K562 (cell line): ENCODE data around the gene GPRIN2.
"Not testable (repeated sequence)": the region's sequence is repeated elsewhere in the genome, so short reads cannot be mapped to it uniquely, and the experiment has no call there.

Source experiments
- EGR1 ChIP-seq: fragments of 450-650 bp; conservative IDR thresholded peaks from 2 replicates; pipeline ENCODE4 v1.6.1; 2017; ENCODE audit warnings: mild to moderate bottlenecking
- ETV6 ChIP-seq, 3 experiments: fragments of 150-350 bp in 1 of 3; sonication (generic) in 1 of 3; formaldehyde crosslinking in 1 of 3; IDR thresholded peaks; 2 replicates each; pipeline versions ENCODE4 v1.6.1 to v1.8.0; 2014 to 2022; ENCODE audit warnings: borderline replicate concordance in 2 of 3, low read depth in 2 of 3, antibody characterized with exemption in 1 of 3, low read length in 1 of 3, mild to moderate bottlenecking in 1 of 3, missing genetic modification reagents in 1 of 3
- MYC ChIP-seq, 2 experiments: fragments of 250-450 bp in 1 of 2; sonication (Bioruptor Pico) in 1 of 2; IDR thresholded peaks; 2 replicates each; pipeline versions ENCODE4 v1.5.1 to v1.6.1; 2012 to 2021; ENCODE audit warnings: low read depth in 2 of 2, borderline replicate concordance in 1 of 2, improper control_type of control experiment in 1 of 2, low read length in 1 of 2, mild to moderate bottlenecking in 1 of 2, moderate library complexity in 1 of 2
- NR3C1 ChIP-seq: sonication (generic); formaldehyde crosslinking; IDR thresholded peaks from 2 replicates; pipeline ENCODE4 v1.8.1; 2022; ENCODE audit warnings: missing genetic modification reagents
- PHF20 ChIP-seq: fragments of 450-650 bp; IDR thresholded peaks from 2 replicates; pipeline ENCODE4 v1.6.1; 2018; ENCODE audit not compliant: partially characterized antibody
- RNF2 ChIP-seq: sonication (generic); IDR thresholded peaks from 2 replicates; pipeline ENCODE4 v1.6.1; 2016
- SAFB2 ChIP-seq: fragments of 200-400 bp; formaldehyde crosslinking; IDR thresholded peaks from 2 replicates; pipeline ENCODE4 v1.6.1; 2018; ENCODE audit warnings: borderline replicate concordance, low read length, low read depth, moderate library complexity; ENCODE audit not compliant: severe bottlenecking
- SP2 ChIP-seq: IDR thresholded peaks from 2 replicates; pipeline ENCODE4 v1.6.1; 2011; ENCODE audit warnings: mild to moderate bottlenecking, low read depth, low read length, moderate library complexity; ENCODE audit not compliant: poor library complexity, severe bottlenecking; ENCODE audit errors: extremely low read depth
- TCF3 ChIP-seq: sonication (generic); formaldehyde crosslinking; IDR thresholded peaks from 2 replicates; pipeline ENCODE4 v1.4.0; 2020; ENCODE audit warnings: mild to moderate bottlenecking, missing genetic modification reagents
- ZFPM2 ChIP-seq: fragments of 250-450 bp; sonication (Bioruptor Pico); IDR thresholded peaks from 2 replicates; pipeline ENCODE4 v1.5.1; 2022; ENCODE audit warnings: mild to moderate bottlenecking
- ZNF785 ChIP-seq: fragments of 250-450 bp; sonication (Bioruptor Pico); IDR thresholded peaks from 2 replicates; pipeline ENCODE4 v1.4.0; 2020; ENCODE audit warnings: mild to moderate bottlenecking
- TF ChIP-seq, protein P1 (sequence below), 3 experiments: IDR thresholded peaks in 2 of 3; conservative IDR thresholded peaks in 1 of 3; 2 replicates each; pipeline ENCODE4 v1.5.1; 2011 to 2012; ENCODE audit warnings: low read length in 3 of 3, mild to moderate bottlenecking in 3 of 3, control low read depth in 2 of 3, improper control_type of control experiment in 1 of 3, inconsistent platforms in 1 of 3, low read depth in 1 of 3, mixed read lengths in 1 of 3, moderate library complexity in 1 of 3; ENCODE audit not compliant: insufficient read depth in 2 of 3

DNA sequence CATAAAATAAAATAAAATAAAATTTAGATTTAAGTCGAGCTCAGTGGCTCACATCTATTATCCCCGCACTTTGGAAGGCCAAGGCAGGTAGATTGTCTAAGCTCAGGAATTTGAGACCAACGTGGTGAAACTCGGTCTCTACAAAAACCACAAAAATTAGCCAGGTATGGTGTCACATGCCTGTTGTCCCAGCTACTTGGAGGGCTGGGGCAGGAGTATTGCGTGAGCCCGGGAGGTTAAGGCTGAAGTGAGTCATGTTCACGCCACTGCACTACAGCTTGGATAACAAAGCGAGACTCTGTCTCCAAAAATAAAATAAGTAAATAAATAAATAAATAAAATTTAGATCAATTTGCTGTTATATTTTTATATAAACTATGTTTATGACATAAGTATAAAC is 34.6 kb upstream of the GPRIN2 start:
- TF ChIP-seq PHF20; ZNF785 (CRISPR knock-in tag); EGR1; TCF3; ETV6 (IDR thresholded peaks at IDR 0.05; ENCODE audit: borderline replicate concordance in 1 of 2, low read depth in 2 of 2, low read length in 1 of 2); ETV6 (CRISPR knock-in tag; IDR thresholded peaks at IDR 0.05; ENCODE audit: borderline replicate concordance); SAFB2; NR3C1; MYC (IDR thresholded peaks at IDR 0.05; ENCODE audit: low read depth, low read length); MYC (CRISPR knock-in tag; IDR thresholded peaks at IDR 0.05; ENCODE audit: borderline replicate concordance, low read depth); SP2; RNF2; ZFPM2: not testable (repeated sequence)
- TF ChIP-seq, protein P1, sequence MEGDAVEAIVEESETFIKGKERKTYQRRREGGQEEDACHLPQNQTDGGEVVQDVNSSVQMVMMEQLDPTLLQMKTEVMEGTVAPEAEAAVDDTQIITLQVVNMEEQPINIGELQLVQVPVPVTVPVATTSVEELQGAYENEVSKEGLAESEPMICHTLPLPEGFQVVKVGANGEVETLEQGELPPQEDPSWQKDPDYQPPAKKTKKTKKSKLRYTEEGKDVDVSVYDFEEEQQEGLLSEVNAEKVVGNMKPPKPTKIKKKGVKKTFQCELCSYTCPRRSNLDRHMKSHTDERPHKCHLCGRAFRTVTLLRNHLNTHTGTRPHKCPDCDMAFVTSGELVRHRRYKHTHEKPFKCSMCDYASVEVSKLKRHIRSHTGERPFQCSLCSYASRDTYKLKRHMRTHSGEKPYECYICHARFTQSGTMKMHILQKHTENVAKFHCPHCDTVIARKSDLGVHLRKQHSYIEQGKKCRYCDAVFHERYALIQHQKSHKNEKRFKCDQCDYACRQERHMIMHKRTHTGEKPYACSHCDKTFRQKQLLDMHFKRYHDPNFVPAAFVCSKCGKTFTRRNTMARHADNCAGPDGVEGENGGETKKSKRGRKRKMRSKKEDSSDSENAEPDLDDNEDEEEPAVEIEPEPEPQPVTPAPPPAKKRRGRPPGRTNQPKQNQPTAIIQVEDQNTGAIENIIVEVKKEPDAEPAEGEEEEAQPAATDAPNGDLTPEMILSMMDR (IDR thresholded peaks at IDR 0.05 in 2 of 3, conservative IDR thresholded peaks at IDR 0.05 in 1 of 3; ENCODE audit: insufficient read depth in 2 of 3, low read depth in 1 of 3, low read length in 3 of 3): not testable (repeated sequence)
